HG02938 (cell line): ENCODE data around the gene PLEKHA4.
"Not testable (repeated sequence)": the region's sequence is repeated elsewhere in the genome, so short reads cannot be mapped to it uniquely, and the experiment has no call there.

Experiments used
- ATAC-seq: cut with Tn5 transposase; IDR thresholded peaks from one replicate; pipeline ENCODE4 v1.9.1; 2021; ENCODE audit warnings: mild to moderate bottlenecking, moderate library complexity; ENCODE audit not compliant: unreplicated experiment

PLEKHA4 gene

DNA sequence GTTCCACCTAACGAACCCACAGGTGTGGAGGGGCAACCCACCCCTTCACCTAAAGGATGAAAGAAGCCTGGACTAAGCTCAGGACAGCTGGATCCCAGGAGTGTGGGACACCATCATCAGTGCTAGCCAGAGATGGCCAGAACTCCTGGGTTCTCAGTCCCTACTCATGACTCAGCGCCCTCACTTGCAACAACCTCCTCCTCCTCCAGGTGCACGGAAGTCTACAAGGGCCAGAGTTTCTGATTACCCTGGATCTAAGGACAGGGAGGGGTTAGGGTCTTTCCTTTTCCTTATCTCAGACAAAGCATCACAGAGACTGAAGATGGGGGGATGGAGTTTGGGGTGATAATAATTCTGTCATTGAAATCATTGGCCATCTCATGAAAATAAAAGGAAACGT, 22.1 kb upstream of the PLEKHA4 start:
- ATAC-seq, result no peak

DNA sequence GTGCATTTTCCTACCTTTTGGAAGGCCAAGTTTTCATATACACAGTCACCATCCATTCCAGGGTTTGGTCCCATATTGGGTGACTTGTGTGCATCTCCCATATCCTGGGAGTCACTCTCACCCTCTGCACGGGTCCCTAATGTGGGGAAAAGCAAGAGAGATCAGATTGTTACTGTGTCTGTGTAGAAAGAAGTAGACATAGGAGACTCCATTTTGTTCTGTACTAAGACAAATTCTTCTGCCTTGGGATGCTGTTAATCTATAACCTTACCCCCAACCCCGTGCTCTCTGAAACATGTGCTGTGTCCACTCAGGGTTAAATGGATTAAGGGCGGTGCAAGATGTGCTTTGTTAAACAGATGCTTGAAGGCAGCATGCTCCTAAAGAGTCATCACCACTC, 21.1 kb upstream of the PLEKHA4 start:
- not testable (repeated sequence) for ATAC-seq

DNA sequence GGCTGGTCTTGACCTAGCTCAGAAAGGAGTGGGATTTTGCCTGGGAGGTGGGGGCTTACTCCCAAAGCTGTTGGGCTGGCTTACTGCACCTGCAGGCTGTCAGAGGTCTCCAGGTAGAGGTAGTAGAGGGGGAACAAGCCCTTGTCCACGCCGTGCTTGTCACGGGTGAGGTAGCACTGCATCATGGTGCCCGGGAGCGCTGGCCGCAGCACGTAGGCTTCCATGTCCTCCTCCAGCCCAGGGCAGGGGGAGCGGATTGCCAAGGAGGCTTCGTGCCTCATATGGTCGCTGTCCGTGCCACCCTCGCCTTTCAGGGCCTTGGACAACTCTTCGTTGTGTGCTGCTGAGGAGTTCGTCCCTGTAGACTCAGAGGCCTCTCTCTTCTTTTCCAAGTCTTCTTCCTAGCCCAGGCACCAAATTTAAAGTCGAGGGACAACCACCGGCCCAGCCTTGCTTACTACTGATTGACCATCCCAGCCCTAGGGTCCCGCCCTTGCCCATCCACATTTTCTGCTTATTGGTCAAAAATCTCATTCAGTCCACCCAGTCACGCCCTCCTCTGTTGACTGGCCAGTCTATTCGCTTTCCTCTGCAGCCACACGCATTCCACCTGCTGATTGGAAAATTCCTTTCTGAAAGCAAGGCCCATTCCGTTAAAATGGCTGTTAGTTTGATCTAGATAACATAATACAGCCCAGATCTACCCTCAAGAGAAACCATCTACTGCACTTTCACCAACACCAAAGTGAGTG, 19.6 kb upstream of the PLEKHA4 start:
- ATAC-seq, result no peak

DNA sequence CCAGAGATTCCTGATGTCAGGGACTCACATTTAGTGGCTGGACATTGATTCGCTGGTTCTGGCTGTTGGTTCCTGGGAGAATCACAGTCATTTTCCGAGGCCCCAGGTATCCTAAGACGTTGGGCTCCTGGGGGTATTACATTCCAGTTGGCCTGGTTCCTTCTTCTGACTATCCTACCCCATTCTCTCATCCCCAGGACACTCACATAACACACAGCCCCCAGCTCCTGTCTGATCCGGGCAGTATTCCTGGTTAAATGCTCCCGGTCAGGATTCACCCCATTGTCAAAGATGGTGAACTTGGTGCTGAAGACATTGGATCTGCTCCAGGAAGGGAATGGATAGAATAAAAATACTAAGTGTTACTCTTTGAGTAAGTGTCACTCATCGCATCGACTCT, 15.3 kb upstream of the PLEKHA4 start:
- no peak for ATAC-seq

DNA sequence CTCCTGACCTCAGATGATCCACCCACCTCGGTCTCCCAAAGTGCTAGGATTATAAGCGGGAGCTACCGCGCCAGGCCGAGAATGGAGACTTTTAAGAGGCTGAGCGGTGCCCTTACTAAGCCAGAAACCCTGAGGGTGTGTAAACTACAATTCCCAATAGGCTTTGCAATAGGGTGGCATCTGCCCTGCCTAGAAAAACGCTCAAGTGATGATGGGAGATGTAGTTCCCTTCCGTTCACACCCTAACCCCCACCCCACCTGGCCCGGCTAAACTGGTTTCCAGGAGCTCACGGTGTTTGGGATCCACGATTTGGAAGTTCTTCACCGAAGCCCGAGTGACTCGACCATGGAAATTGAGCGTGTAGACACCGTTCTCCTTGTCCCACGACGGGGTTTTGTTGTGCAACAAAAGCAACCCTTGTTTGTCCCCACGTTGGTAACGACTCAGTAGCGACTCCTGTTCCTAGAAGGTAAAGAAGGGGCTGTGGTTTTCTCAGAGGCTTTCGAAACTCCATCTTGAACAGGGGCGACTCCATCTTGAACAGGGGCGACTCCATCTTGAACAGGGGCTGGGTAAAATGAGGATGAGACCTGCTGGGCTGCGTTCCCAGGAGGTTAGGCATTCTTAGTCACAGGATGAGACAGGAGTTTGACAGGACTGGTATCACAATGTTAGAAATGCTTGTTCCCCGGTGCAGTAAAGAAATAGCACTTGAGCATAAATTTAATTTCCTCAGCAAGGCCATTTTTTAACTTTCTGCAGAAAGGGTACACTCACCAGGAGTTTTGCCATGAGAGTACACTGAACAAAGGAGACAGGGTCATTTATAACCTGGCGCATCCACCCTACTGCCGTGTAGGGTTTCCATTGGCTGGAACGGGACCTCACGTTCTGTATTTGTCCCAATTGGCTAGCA, 13.6 kb upstream of the PLEKHA4 start:
- ATAC-seq, result no peak

DNA sequence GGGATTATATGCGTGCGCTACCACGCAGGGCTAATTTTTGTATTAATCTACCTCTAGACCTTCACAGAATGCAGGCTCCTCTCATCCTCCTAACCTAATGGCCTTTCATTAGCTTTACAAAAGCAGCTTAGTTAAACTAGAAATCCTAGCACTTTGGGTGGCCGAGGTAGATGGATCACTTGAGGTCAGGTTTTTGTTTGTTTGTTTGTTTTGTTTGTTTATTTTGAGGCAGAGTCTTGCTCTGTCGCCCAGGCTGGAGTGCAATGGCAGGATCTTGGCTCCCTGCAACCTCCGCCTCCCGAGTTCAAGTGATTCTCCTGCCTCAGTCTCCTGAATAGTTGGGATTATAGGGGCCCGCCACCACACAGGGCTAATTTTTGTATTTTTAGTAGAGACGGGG, 11.3 kb upstream of the PLEKHA4 start:
- not testable (repeated sequence) for ATAC-seq

DNA sequence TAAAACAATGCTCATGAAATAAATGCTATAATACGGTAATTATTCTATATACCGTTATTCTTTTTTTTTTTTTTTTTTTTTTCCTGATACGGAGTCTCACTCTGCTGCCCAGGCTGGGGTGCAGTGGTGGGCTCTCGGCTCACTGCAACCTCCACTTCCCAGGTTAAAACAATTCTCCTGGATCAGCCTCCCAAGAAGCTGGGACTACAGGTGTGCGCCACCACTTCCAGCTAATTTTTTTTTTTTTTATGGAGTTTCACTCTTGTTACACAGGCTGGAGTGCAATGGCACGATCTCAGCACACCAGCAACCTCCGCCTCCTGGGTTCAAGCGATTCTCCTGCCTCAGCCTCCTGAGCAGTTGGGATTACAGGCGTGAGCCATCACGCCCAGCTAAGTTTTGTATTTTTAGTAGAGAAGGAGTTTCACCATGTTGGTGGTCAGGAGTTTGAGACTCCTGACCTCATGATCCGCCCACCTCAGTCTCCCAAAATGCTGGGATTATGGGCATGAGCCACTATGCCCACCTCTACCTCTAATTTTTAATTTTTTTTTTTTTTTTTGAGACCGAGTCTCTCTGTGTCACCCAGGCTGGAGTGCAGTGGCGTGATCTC, 10.7 kb upstream of the PLEKHA4 start:
- no peak for ATAC-seq

DNA sequence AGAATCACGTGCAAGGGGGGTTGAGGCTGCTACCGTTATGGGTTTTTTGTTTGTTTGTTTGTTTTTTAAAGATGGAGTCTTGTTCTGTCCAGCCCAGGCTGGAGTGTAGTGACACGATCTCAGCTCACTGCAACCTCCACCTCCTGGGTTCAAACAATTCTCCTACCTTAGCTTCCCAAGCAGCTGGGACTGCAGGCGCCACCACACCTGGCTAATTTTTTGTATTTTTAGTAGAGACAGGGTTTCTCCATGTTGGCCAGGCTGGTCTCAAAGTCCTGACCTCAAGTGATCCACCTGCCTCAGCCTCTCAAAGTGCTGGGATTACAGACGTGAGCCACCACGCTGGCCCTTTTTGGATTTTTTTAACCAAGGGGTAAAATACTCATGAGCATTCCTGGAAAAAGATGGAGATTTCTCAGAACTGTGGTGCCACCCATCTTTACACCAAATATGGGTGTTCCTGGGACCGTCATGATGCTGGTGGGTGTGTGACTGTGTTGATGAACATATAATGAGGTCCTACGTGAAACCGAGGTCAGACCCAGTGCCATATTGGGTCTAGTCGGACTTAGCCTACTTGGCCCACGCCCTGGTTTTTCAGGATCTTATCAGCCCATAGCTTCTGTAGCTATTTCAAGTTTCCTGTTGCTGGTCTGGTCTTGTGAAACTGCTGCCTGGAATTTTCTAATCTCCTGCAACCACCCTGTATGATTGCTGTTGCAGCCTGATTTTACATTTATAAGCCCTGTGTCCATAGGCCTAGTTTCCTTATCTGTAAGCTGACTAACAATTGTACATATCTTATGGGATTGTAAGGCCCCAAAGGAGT, 10.0 kb upstream of the PLEKHA4 start:
- no peak for ATAC-seq

DNA sequence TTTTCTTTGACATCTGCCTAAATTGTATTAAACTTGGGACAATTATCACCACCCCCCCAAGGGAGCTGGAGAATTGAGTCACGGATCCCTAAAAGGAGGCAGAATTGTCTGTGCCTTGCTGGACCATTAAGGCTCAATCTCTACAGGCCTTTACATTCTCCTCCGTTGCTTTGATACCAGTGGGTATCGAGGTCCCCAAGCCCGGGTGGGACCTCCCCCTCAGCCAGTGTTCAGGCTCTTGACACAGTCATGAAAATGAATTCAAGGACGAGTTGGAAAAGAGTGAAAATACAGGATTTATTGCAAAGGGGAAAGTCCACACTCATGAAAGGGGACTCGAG, 9.4 kb upstream of the PLEKHA4 start:
- no peak for ATAC-seq

DNA sequence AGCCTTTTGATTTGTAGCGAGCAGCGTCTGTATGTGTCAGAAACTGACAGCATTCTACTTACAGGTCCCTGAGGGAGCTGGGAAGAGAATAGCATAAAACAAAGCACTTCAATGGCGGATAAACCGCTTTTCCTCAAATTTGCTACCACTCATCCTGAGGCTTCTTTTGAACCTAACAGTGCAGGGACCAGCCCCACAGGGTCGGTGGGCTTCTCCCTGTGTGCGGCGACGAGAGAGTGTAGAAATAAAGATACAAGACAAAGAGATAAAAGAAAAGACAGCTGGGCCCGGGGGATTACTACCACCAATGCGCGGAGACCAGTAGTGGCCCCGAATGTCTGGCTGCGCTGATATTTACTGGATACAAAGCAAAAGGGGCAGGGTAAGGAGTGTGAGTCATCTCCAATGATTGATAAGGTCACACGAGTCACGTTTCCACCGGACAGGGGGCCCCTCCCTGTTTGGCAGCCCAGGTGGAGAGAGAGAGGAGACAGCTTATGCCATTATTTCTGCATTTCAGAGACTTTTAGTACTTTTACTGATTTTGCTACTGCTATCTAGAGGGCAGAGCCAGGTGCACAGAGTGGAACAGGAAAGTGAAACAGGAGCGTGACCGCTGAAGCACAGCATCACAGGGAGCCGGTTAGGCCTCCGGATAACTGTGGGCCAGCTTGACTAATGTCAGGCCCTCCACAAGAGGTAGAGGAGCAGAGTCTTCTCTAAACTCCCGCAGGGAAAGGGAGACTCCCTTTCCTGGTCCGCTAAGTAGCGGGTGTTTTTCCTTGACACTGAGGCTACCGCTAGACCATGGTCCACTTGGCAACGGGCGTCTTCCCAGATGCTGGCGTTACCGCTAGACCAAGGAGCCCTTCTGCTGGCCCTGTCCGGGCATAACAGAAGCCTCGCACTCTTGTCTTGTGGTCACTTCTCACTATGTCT, 7.9 kb upstream of the PLEKHA4 start:
- not testable (repeated sequence) for ATAC-seq

DNA sequence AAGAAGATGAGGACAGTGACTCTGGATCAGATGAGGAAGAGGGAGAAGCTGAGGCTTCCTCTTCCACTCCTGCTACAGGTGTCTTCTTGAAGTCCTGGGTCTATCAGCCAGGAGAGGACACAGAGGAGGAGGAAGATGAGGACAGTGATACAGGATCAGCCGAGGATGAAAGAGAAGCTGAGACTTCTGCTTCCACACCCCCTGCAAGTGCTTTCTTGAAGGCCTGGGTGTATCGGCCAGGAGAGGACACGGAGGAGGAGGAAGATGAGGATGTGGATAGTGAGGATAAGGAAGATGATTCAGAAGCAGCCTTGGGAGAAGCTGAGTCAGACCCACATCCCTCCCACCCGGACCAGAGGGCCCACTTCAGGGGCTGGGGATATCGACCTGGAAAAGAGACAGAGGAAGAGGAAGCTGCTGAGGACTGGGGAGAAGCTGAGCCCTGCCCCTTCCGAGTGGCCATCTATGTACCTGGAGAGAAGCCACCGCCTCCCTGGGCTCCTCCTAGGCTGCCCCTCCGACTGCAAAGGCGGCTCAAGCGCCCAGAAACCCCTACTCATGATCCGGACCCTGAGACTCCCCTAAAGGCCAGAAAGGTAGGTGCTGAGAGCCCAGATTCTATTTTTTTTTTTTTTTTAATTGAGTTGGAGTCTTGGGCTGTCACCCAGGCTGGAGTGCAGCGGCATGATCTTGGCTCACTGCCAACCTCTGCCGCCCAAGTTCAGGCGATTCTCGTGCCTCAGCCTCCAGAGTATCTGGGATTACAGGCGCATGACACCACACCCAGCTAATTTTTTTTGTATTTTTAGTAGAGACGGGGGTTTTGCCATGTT, 6.1 kb upstream of the PLEKHA4 start:
- no peak for ATAC-seq

DNA sequence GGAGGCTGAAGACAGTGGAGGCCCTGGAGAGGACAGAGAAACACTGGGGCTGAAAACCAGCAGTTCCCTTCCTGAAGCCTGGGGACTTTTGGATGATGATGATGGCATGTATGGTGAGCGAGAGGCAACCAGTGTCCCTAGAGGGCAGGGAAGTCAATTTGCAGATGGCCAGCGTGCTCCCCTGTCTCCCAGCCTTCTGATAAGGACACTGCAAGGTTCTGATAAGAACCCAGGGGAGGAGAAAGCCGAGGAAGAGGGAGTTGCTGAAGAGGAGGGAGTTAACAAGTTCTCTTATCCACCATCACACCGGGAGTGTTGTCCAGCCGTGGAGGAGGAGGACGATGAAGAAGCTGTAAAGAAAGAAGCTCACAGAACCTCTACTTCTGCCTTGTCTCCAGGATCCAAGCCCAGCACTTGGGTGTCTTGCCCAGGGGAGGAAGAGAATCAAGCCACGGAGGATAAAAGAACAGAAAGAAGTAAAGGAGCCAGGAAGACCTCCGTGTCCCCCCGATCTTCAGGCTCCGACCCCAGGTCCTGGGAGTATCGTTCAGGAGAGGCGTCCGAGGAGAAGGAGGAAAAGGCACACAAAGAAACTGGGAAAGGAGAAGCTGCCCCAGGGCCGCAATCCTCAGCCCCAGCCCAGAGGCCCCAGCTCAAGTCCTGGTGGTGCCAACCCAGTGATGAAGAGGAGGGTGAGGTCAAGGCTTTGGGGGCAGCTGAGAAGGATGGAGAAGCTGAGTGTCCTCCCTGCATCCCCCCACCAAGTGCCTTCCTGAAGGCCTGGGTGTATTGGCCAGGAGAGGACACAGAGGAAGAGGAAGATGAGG, 5.3 kb upstream of the PLEKHA4 start:
- ATAC-seq, result no peak

DNA sequence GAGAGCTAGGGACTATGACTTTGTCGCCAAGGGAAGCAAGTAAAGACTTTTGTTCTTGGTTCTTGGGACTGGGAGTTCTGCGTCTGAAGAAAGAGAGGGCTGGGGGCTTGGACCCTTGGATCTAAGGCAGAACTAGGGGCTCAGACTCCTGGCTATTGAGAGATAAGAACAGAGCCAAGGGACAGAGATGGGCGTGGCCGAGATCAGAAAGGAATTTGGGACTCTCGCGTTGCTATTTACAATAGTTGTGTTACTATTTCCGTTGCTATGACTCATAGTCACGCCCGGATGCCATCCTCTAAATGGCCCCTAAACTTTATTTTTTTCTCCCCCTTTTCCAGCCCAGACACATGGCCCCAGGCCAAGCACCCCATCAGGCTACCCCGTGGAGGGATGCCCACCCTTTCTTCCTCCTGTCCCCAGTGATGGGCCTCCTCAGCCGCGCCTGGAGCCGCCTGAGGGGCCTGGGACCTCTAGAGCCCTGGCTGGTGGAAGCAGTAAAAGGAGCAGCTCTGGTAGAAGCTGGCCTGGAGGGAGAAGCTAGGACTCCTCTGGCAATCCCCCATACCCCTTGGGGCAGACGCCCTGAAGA, 4.6 kb upstream of the PLEKHA4 start:
- ATAC-seq, result no peak

DNA sequence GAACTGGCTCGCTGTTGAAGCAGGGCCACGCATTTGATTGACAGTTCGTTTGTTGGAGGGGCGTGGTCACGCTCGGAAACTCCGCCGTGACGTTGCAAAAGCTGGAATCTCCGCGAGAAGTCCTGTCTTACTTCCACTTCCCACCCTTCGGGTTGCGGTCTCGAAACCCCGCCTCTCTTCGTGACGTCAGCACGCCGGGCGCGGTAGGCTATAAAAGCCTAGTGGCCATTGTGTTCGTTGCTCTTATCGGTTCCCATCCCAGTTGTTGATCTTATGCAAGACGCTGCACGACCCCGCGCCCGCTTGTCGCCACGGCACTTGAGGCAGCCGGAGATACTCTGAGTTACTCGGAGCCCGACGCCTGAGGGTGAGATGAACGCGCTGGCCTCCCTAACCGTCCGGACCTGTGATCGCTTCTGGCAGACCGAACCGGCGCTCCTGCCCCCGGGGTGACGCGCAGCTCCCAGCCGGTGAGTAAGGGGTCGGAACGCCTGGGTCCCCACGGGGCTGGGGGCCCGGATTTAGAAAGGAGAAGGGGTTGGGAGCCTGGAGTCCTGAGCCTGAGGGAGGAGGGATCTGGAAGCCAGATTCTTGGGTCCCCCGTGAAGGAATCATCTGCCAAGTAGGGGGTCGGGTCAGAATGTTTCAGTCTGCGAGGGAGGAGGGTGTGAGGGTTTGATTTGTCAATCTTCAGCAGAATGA, 3.9 kb upstream of the PLEKHA4 start, which contains the start of gene PPP1R15A:
TSS of gene PPP1R15A (plus strand) at position 240 of the 702 bp plus-strand sequence. CDS start 813 bp downstream, outside the sequence.
- ATAC-seq, result peak; percentile 48

DNA sequence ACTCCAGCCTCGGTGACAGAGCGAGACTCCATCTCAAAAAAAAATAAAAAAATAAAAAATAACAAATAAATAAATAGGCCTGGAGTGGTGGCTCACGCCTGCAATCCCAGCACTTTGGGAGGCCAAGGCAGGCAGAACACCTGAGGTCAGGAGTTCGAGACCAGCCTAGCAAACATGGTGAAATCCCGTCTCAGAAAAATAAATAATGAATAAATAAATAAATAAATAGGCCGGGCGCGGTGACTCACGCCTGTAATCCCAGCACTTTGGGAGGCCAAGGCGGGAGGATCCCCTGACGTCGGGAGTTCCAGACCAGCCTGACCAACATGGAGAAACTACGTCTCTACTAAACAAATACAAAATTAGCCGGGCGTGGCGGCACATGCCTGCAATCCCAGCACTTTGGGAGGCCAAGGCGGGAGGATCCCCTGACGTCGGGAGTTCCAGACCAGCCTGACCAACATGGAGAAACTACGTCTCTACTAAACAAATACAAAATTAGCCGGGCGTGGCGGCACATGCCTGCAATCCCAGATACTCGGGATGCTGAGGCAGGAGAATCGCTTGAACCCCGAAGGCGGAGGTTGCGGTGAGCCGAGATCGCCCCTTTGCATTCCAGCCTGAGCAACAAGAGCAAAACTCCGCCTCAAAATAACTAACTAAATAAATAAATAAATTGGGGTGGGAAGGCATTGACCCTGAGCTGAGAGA, 3.2 kb upstream of the PLEKHA4 start:
- ATAC-seq, result not testable (repeated sequence)

DNA sequence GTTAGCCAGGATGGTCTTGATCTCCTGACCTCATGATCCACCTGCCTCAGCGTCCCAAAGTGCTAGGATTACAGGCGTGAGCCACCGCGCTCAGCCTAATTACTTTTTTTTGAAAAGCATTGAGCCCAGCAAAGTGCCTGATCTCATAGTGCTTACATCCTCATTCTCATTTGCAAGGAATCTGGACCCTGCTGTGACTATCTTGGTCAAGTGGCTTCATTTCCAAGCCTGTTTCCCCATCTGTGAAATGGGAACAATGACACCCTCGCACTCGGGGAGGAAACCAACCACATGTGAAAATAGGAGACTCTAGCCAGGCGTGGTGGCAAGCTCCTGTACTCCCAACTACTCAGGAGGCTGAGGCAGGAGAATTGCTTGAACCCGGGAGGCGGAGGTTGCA, 1.6 kb upstream of the PLEKHA4 start:
- no peak for ATAC-seq
